Tibial nerve (tissue), 4 donors: ENCODE data around the gene ZNF230.

Experiments used
- CTCF ChIP-seq, 5 experiments: fragments of 200-600 bp in 3 of 5; fragments of 450-650 bp in 2 of 5; sonication (generic) in 3 of 5; IDR thresholded peaks; one replicate each; pipeline ENCODE4 v1.5.1; 2016 to 2019; ENCODE audit warnings: antibody characterized with exemption in 5 of 5, mild to moderate bottlenecking in 3 of 5, moderate library complexity in 2 of 5
- EP300 ChIP-seq, 2 donors: sonication (generic); formaldehyde crosslinking; IDR thresholded peaks; one replicate each; pipeline ENCODE4 v1.6.1; 2017; ENCODE audit warnings: antibody characterized with exemption in 2 of 2, mild to moderate bottlenecking in 1 of 2
- POLR2A ChIP-seq, 2 donors: fragments of 450-650 bp; IDR thresholded peaks; one replicate each; pipeline ENCODE4 v1.6.1; 2017; ENCODE audit warnings: antibody characterized with exemption in 2 of 2, mild to moderate bottlenecking in 2 of 2, moderate library complexity in 2 of 2

DNA sequence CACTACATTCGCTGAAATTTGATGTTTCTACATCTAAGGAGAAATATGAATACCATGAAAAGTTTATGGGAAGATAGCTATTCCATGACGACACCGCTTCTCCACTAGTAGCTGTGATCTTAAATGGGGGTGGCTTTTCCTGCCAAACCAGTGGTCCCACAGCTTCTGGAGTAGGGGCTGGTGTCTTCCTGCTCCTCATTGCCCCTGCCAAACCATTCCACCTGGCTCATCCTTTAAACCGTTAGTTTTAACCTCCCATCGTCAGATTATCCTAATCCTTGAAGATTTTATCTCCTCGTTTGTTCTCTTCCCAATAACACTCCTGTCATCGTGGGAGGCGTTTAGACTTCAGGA, 568 bp upstream of the ZNF230 start:
- no peak for TF ChIP-seq CTCF (IDR thresholded peaks at IDR 0.05)
- TF ChIP-seq POLR2A (IDR thresholded peaks at IDR 0.05): no peak
- TF ChIP-seq EP300 (IDR thresholded peaks at IDR 0.05): no peak
